T47D (cell line): ENCODE measurements around the gene CCDC7.
A peak's percentile ranks its signal among the peaks of the same experiment; 100 is the strongest.
"Not testable (repeated sequence)": the region's sequence is repeated elsewhere in the genome, so short reads cannot be mapped to it uniquely, and the experiment has no call there.

Experiments used
- DNase-seq, 2 experiments: peaks; one replicate each; pipeline versions ENCODE4 v3.0.0 to v3.0.0-alpha.2; 2011 to 2012; ENCODE audit warnings: low read depth in 1 of 2, low spot score in 1 of 2
- JUND ChIP-seq: IDR thresholded peaks from 2 replicates; pipeline ENCODE4 v1.6.1; 2012; ENCODE audit warnings: low read depth
- in situ Hi-C: cut with HindIII; loops from 2 replicates; pipeline ENCODE4 v1.10.0; 2016; ENCODE audit warnings: low sequenced_read_pairs, low pct_unique_long_range_greater_than_20kb

Gene CCDC7

DNA sequence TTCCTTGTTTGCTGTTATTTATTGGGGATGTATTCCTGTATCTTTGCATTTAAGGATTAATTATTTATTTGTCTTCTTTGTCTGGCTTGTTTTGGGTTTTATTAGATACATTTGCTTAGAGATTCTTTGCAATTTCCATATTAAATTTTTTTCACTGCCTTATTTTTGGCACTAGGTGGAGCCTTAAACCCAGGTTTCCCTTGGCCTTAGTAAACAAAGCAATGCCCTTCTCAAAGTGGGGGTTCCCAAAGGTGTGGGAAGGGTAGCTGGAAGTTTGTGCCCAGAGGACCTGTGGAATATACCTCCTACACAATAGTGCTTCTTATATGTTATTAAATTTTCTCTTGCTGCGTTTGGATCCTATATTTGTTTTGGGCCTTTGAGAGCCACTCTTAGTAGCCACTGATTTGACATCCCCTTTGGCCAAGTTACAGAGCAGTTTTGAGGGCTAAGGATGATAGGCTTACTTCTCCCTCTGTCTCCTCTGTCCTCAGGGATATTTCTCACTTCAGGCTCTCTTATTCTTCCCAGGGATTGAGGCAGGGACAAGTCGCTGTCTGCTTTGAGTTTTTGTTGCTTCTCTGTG lies 349.8 kb downstream of the CCDC7 start:
- DNase-seq = peak in 1 of 2 experiments; percentile 33
- in situ Hi-C loops = no loop called here
- TF ChIP-seq JUND = no peak

DNA sequence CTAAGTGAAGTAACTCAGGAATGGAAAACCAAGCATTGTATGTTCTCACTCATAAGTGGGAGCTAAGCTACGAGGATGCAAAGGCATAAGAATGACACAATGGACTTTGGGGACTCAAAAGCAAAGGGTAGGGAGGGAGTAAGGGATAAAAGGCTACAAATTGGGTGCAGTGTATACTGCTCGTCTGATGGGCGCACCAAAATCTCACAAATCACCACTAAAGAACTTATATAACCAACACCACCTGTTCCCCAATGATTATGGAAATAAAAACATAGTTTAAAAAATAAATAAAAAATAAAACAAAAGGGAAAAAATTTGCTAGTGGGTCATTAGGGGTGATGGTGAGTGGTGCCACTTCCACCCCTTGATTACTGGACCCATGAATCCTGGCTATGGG lies 351.5 kb downstream of the CCDC7 start:
- in situ Hi-C loops = not testable (repeated sequence)
- DNase-seq = peak in 1 of 2 experiments; percentile 11

GRCh38 chr10:32846974-32847373 lies 401.0 kb downstream of the CCDC7 start:
- in situ Hi-C loops = no loop called here
- DNase-seq = no peak
- no peak for TF ChIP-seq JUND

DNA sequence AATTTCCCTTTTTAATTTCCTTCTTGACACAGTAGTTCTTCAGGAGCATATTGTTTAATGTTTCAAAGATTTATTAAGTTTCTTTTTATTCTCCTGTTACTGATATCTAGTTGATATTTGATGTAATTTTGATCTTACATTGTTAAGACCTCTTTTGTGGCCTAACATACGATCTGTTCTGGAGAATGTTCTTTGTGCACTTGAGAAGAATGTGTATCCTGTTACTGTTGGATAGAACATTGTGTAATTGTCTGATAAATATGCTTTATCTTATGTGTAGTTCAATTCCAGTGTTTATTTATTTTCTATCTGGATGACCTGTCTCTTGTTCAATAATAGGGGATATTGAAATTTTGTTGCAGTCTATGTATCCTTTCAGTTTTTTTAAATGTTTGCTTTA lies 405.4 kb downstream of the CCDC7 start:
- TF ChIP-seq JUND = no peak

GRCh38 chr10:32854435-32854834 lies 408.5 kb downstream of the CCDC7 start:
- no peak for TF ChIP-seq JUND
- in situ Hi-C loops = no loop called here
- DNase-seq = no peak

More for the DNA sequence above, 405.4 kb downstream of the CCDC7 start:
- in situ Hi-C loops = no loop called here
- DNase-seq = no peak

GRCh38 chr10:32865170-32865569 lies 419.2 kb downstream of the CCDC7 start:
- in situ Hi-C loops = no loop called here
- no peak for DNase-seq
- no peak for TF ChIP-seq JUND

DNA sequence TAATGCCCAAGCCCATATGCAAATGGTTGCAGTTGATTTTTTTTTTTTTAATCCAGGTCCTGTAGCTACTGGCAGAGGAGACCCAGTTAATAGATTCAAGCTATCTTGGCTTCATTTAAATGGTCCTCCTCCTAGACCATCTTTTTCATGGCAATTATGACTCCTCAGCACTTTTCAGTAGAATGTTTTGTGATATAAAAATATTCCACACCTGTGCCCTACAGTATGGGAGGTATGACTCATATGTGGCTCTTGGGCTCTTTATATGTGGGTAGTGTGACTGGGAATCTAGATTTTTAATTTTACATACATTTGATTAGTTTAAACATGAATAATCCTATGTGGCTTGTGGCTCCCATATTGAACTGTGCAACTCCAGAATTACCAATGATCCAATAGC lies 432.0 kb downstream of the CCDC7 start:
- no peak for DNase-seq
- no peak for TF ChIP-seq JUND
- in situ Hi-C loops = no loop called here

DNA sequence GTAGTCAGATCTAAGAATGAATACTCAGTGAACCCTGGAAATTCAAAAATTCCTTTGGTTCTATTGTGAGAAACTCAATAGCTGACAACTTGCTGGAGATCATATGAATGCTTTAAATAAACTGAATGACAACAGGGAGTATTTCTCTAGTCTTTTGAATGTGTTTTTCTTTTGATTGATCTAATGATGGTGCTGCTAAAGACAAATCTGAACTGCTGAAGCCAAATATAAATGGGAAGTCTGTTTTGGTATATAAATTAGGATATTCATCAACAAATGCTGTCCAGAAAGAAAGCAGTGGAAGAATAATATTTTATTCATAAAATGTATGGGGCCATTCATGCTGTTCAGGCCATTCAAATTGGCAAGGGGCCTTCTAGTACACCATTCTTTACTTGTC lies 432.7 kb downstream of the CCDC7 start:
- no peak for DNase-seq

GRCh38 chr10:32882076-32882475 lies 436.1 kb downstream of the CCDC7 start:
- DNase-seq = no peak
- in situ Hi-C loops = no loop called here
- TF ChIP-seq JUND = no peak

More for the DNA sequence above, 432.7 kb downstream of the CCDC7 start:
- in situ Hi-C loops = no loop called here
- no peak for TF ChIP-seq JUND

DNA sequence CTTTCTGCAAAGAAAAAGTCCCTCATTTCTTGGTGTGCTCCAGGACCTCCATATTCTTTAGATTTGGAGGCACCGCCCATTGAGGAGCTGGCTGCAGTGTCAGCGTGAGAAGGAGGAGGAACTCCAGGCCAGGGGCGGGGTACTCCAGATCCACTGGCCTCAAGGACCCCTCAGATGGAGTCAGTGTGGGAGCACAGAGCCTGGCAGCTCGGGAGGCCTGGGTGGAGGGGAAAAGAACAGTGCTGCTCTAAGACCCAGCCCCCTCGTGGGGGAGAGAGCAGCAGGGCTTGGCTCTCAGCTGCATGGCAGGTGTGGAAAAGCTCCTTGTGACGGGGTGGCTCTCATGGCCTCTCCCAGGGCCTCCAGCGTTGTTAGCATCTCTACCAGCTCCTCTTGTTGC lies 441.5 kb downstream of the CCDC7 start:
- no peak for TF ChIP-seq JUND
- no peak for DNase-seq
- in situ Hi-C loops = no loop called here

DNA sequence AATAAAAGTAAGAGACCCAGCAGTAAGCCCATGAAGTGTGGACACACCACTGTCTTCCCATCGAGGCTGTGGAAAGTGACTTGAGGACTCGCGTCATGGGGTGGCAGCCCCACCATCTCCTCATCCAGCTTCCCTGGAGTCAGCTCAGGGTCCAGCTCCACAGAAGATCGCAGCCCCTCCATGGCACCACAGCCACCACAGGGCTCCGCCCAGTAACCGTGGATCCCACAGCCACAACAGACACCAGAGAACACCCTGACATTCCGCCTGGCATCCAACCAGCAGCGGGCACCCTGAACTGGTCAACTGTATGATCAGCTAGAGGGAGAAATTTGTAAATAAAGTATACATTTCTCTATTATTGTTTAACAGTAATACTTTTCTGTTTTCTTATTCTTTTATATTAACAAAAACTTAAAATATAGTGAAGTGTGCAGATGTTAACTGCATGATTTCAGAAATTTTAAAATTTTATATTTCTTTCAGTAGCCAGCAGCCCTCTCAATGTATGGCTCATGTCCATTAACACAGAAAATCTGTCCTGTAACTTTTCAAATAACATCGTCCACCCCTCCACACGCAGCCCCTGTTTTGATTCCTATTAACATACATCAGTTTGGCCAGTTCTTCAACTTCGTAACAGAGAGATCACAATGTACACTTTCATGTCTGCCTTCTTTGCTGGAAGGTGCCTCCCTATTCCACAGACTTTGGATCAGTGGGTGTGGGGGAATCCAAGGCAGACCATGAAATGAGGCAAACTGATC lies 442.4 kb downstream of the CCDC7 start:
- DNase-seq = no peak
- in situ Hi-C loops = no loop called here
- no peak for TF ChIP-seq JUND

DNA sequence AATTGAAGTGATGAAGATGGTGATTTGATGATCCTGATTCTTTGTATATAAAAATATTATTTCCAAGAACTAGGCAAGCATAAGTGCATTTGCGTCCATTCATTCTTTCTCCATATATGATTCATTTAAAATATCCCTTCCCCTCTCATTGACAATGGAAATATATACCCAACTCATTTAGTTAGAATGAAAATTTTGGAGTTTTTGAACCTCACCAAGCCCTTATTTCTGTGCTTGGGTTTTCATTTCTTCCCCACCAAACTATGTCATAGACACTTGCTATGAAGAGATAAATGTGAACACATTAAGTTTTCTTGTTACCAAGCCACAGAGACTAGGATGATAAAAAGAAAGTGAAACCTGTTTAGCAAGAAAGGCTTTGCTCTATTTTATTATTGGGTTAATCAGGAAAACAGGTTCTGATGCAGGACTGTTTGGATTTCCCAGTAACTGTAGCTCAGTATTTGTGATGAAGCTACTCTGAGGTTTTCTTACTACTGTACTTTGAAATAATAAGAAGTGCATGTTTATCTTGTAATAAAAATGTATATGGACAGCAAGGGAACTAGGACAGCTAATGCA lies 443.8 kb downstream of the CCDC7 start:
- TF ChIP-seq JUND = no peak
- in situ Hi-C loops = no loop called here
- peak in 1 of 2 experiments; percentile 1 for DNase-seq

- no peak for TF ChIP-seq JUND
- DNase-seq = no peak
- in situ Hi-C loops = no loop called here
These were observed 444.5 kb downstream of the CCDC7 start for GRCh38 chr10:32890444-32890843.

DNA sequence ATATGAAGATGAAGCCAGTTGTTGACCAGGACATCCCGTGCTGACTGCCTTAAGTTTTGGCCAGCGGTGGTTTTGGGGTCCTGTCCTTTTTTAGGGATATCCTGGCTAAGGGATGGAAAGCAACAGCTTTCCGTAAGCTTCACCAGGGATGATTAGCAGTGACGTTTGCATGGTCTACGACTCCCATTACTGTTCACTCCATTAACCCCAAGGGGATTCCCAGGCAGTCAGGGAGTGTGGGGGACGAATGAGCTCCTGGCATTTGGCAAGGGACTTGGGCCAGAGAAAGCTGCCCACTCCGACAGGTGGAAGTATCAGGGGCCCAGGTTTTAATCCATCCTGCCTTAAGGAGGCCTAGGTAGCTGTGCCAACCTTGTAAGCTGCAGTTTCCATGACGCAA lies 445.3 kb downstream of the CCDC7 start:
- no peak for DNase-seq
- in situ Hi-C loops = no loop called here
- TF ChIP-seq JUND = no peak
